Upper lobe of left lung (tissue), 6 donors: ENCODE results near the gene ST8SIA5. TPM values are rescaled to one million over a fixed set of nuclear protein-coding genes. Genes with fewer than 3 reads are reported as not detected.

Experiments used
- ATAC-seq, 2 donors: fragments of 200-7000 bp; cut with Tn5 transposase; one replicate each; pipeline ENCODE4 v1.9.1; 2022; ENCODE audit warnings: mild to moderate bottlenecking in 2 of 2, moderate library complexity in 2 of 2; ENCODE audit not compliant: low FRiP score in 2 of 2
- DNase-seq, 2 donors: peaks; one replicate each; pipeline ENCODE4 v3.0.0-alpha.2; 2019 to 2020
- H3K27ac ChIP-seq, 4 donors: fragments of 200-600 bp; sonication (generic); one replicate each; pipeline ENCODE4 v1.5.1; 2016 to 2019
- H3K27me3 ChIP-seq, 4 donors: fragments of 200-600 bp; sonication (generic); one replicate each; pipeline ENCODE4 v1.5.1; 2017 to 2019
- H3K36me3 ChIP-seq, 4 donors: fragments of 200-600 bp; sonication (generic); one replicate each; pipeline ENCODE4 v1.5.1; 2016 to 2019
- H3K4me1 ChIP-seq, 4 donors: fragments of 200-600 bp; sonication (generic); one replicate each; pipeline ENCODE4 v1.5.1; 2018 to 2019
- H3K4me3 ChIP-seq, 4 donors: fragments of 200-600 bp; sonication (generic); one replicate each; pipeline ENCODE4 v1.5.1; 2017 to 2019; ENCODE audit warnings: mild to moderate bottlenecking in 2 of 4, moderate library complexity in 1 of 4
- H3K9me3 ChIP-seq, 4 donors: fragments of 200-600 bp; sonication (generic); one replicate each; pipeline ENCODE4 v1.5.1; 2018 to 2019
- CTCF ChIP-seq, 6 experiments: fragments of 450-650 bp in 4 of 6; fragments of 200-600 bp in 2 of 6; sonication (generic) in 2 of 6; IDR thresholded peaks; one replicate each; pipeline ENCODE4 v1.5.1; 2016 to 2019; ENCODE audit warnings: antibody characterized with exemption in 6 of 6
- EP300 ChIP-seq, 4 donors: sonication (generic); formaldehyde crosslinking; IDR thresholded peaks; one replicate each; pipeline ENCODE4 v1.5.1; 2017; ENCODE audit warnings: antibody characterized with exemption in 4 of 4, control low read depth in 2 of 4
- POLR2A ChIP-seq, 4 donors: fragments of 450-650 bp; IDR thresholded peaks; one replicate each; pipeline ENCODE4 v1.5.1; 2016 to 2017; ENCODE audit warnings: antibody characterized with exemption in 4 of 4, mild to moderate bottlenecking in 2 of 4
- POLR2AphosphoS5 ChIP-seq, 2 donors: sonication (generic); formaldehyde crosslinking; IDR thresholded peaks; one replicate each; pipeline ENCODE4 v1.5.1; 2017; ENCODE audit warnings: antibody characterized with exemption in 2 of 2
- WGBS, 2 donors: methylation state at CpG; one replicate each; pipeline ENCODE4 v1.1.5; 2017 to 2018; 5-methylcytosine and 5-hydroxymethylcytosine counted together
- total RNA-seq, 6 donors: library from RNA; depleted of rRNA in 4 of 6; stranded (reverse); fragments of >200 nt in 4 of 6; gene quantifications; one replicate each; pipeline versions ENCODE4 v1.1.0 to v1.2.1, GENCODE V29; 2016 to 2021
- donor health status: DM: no; HTN: no; CAD: no; lungs with moderate emphysema.
- donor health status: DM: no; HTN: yes; CAD: no; lungs with severe emphysema.

ST8SIA5 gene
- total RNA-seq, 6 donors from 2014 or later, result 0.30 to 0.74 (median 0.50) TPM; not detected in 2

GRCh38 chr18:46736736-46737135, 20.1 kb downstream of the ST8SIA5 start:
- no peak overlapping the region for H3K4me3 ChIP-seq
- ATAC-seq (no peak), DNase-seq (no peak)
- H3K9me3 ChIP-seq, result peaks cover 0 to under 1% (median 0%) of the 10 kb centered on the region in 4 donors
- no peaks in the 10 kb centered on the region for H3K27me3 ChIP-seq
- H3K36me3 ChIP-seq, result no peaks in the 10 kb centered on the region
- 68 to 74% methylated on average over 4 of the region's 4 CpGs for WGBS, 2 donors
- H3K4me1 ChIP-seq, result no peaks in the 10 kb centered on the region
- no peak overlapping the region for H3K27ac ChIP-seq
- no peak for TF ChIP-seq EP300 (IDR thresholded peaks at IDR 0.05)
- TF ChIP-seq CTCF (IDR thresholded peaks at IDR 0.05), result no peak
- no peak for TF ChIP-seq POLR2AphosphoS5 (IDR thresholded peaks at IDR 0.05)
- no peak for TF ChIP-seq POLR2A (IDR thresholded peaks at IDR 0.05)

- H3K4me3 ChIP-seq, result no peak overlapping the region
- DNase-seq (no peak), ATAC-seq (no peak)
- H3K36me3 ChIP-seq, result no peaks in the 10 kb centered on the region
- H3K27ac ChIP-seq, result no peak overlapping the region
- no peak for TF ChIP-seq EP300 (IDR thresholded peaks at IDR 0.05)
- TF ChIP-seq POLR2AphosphoS5 (IDR thresholded peaks at IDR 0.05), result no peak
- no peak for TF ChIP-seq CTCF (IDR thresholded peaks at IDR 0.05)
- TF ChIP-seq POLR2A (IDR thresholded peaks at IDR 0.05), result no peak
- H3K4me1 ChIP-seq, result no peaks in the 10 kb centered on the region
- WGBS, 2 donors, result 59 to 67% methylated on average over 5 of the region's 5 CpGs
- H3K9me3 ChIP-seq, result peaks cover 0 to 6% (median 0%) of the 10 kb centered on the region in 4 donors
- H3K27me3 ChIP-seq, result no peaks in the 10 kb centered on the region
Observed at GRCh38 chr18:46736135-46736534, 20.7 kb downstream of the ST8SIA5 start.

- TF ChIP-seq POLR2A (IDR thresholded peaks at IDR 0.05) (no peak), CTCF (IDR thresholded peaks at IDR 0.05) (no peak), POLR2AphosphoS5 (IDR thresholded peaks at IDR 0.05) (no peak), EP300 (IDR thresholded peaks at IDR 0.05) (no peak)
- ATAC-seq, result no peak
- no peaks in the 10 kb centered on the region for H3K4me1 ChIP-seq
- no peak overlapping the region for H3K4me3 ChIP-seq
- H3K36me3 ChIP-seq, result no peaks in the 10 kb centered on the region
- no peak for DNase-seq
- WGBS, 2 donors, result 73 to 94% methylated on average over 4 of the region's 4 CpGs
- peaks cover 8 to 18% (median 11%) of the 10 kb centered on the region in 4 donors for H3K9me3 ChIP-seq
- H3K27ac ChIP-seq, result no peak overlapping the region
- no peaks in the 10 kb centered on the region for H3K27me3 ChIP-seq
Observed at GRCh38 chr18:46734981-46735380, 21.9 kb downstream of the ST8SIA5 start.

GRCh38 chr18:46733872-46734271, 23.0 kb downstream of the ST8SIA5 start:
- Histone ChIP-seq H3K27ac (no peak overlapping the region), H3K4me1 (no peaks in the 10 kb centered on the region), H3K9me3 (peaks cover 9 to 24% (median 16%) of the 10 kb centered on the region in 4 donors), H3K27me3 (no peaks in the 10 kb centered on the region), H3K36me3 (no peaks in the 10 kb centered on the region), H3K4me3 (no peak overlapping the region)
- DNase-seq (no peak), ATAC-seq (no peak)
- TF ChIP-seq EP300 (IDR thresholded peaks at IDR 0.05), result no peak
- no peak for TF ChIP-seq CTCF (IDR thresholded peaks at IDR 0.05)
- TF ChIP-seq POLR2AphosphoS5 (IDR thresholded peaks at IDR 0.05), result no peak
- TF ChIP-seq POLR2A (IDR thresholded peaks at IDR 0.05), result no peak
- WGBS, 2 donors, result 81 to 100% methylated on average over 3 to 11 of the region's 11 CpGs

- no peaks in the 10 kb centered on the region for H3K27me3 ChIP-seq
- DNase-seq, result no peak
- 76 to 82% methylated on average over 6 of the region's 6 CpGs for WGBS, 2 donors
- H3K36me3 ChIP-seq, result no peaks in the 10 kb centered on the region
- no peak overlapping the region for H3K4me3 ChIP-seq
- H3K4me1 ChIP-seq, result no peaks in the 10 kb centered on the region
- TF ChIP-seq EP300 (IDR thresholded peaks at IDR 0.05) (no peak), CTCF (IDR thresholded peaks at IDR 0.05) (no peak), POLR2A (IDR thresholded peaks at IDR 0.05) (no peak), POLR2AphosphoS5 (IDR thresholded peaks at IDR 0.05) (no peak)
- H3K27ac ChIP-seq, result no peak overlapping the region
- peaks cover 9 to 24% (median 16%) of the 10 kb centered on the region in 4 donors for H3K9me3 ChIP-seq
- ATAC-seq, result no peak
Observed at GRCh38 chr18:46732801-46733200, 24.1 kb downstream of the ST8SIA5 start.
